Hematopoietic multipotent progenitor cell treated with erythropoietin and hydrocortisone succinate and interleukin-3 and kit ligand, for 8 days (in vitro differentiated cells): ENCODE data around the gene LCE1F.
A peak's percentile ranks its signal among the peaks of the same experiment; 100 is the strongest.

Source experiments
- DNase-seq: peaks from one replicate; pipeline ENCODE4 v3.0.0-alpha.2; 2015

The LCE1F gene

GRCh38 chr1:152777510-152778137 lies 2.7 kb downstream of the LCE1F start:
- peak; percentile 33 for DNase-seq

- no peak for DNase-seq
Measured at GRCh38 chr1:152783095-152783494, 8.2 kb downstream of the LCE1F start.

GRCh38 chr1:152786077-152786476 lies 11.1 kb downstream of the LCE1F start, which contains the start of gene LCE1E:
Gene LCE1E, plus strand, starts transcription at chr1:152786257. Its CDS starts 1,043 bp downstream, at chr1:152787300.
- no peak for DNase-seq

- no peak for DNase-seq
Measured at GRCh38 chr1:152795686-152796085, 20.7 kb downstream of the LCE1F start.

GRCh38 chr1:152796421-152796820 lies 21.5 kb downstream of the LCE1F start, which contains the start of gene LCE1D:
Gene LCE1D, plus strand, starts transcription at chr1:152796721. Its CDS starts 1,074 bp downstream, at chr1:152797795.
- DNase-seq = no peak

GRCh38 chr1:152801333-152801732 lies 26.4 kb downstream of the LCE1F start:
- no peak for DNase-seq

GRCh38 chr1:152806576-152806975 lies 31.6 kb downstream of the LCE1F start, which contains the start of gene LCE1C:
Gene LCE1C, minus strand, starts transcription at chr1:152806651. Its CDS starts 1,173 bp downstream, at chr1:152805478.
- no peak for DNase-seq

GRCh38 chr1:152811050-152811449 lies 36.1 kb downstream of the LCE1F start:
- DNase-seq = no peak

GRCh38 chr1:152811671-152812070 lies 36.7 kb downstream of the LCE1F start, which contains the start of gene LCE1B:
Gene LCE1B, plus strand, starts transcription at chr1:152811971. Its CDS starts 476 bp downstream, at chr1:152812447.
- DNase-seq = no peak

GRCh38 chr1:152817309-152817708 lies 42.4 kb downstream of the LCE1F start:
- DNase-seq = no peak

GRCh38 chr1:152823294-152823693 lies 48.4 kb downstream of the LCE1F start:
- DNase-seq = no peak

GRCh38 chr1:152824964-152825363 lies 50.0 kb downstream of the LCE1F start:
- no peak for DNase-seq
